HG03280 (cell line): ENCODE data around the gene TXNDC11.

Source experiments
- ATAC-seq: cut with Tn5 transposase; IDR thresholded peaks from one replicate; pipeline ENCODE4 v1.9.1; 2021; ENCODE audit warnings: mild to moderate bottlenecking, moderate library complexity; ENCODE audit not compliant: unreplicated experiment

TXNDC11 gene

DNA sequence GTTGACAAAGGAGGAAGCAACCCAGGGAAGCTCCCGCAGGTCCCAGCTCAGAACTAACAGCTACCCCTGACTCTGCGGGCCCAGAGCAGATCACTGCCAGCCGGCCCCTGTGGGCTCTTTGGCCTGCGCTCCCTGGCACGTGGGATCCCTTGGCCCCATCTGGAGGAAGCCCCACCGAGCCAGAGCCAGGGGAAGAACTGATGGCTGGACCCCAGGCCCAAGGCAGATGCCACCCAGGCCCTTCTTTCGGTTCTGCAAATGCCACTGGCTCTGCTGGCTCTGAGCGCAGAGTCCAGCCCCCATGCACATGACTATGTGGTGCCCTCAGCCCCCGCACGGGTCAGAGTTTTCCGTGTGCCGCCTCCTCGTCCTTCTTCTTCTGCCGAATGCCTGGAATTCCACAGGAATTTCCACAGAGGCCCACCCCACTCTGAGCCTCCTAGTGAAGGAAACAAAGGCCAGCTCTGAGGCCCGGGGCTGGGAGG lies 110.2 kb downstream of the TXNDC11 start:
- no peak for ATAC-seq

DNA sequence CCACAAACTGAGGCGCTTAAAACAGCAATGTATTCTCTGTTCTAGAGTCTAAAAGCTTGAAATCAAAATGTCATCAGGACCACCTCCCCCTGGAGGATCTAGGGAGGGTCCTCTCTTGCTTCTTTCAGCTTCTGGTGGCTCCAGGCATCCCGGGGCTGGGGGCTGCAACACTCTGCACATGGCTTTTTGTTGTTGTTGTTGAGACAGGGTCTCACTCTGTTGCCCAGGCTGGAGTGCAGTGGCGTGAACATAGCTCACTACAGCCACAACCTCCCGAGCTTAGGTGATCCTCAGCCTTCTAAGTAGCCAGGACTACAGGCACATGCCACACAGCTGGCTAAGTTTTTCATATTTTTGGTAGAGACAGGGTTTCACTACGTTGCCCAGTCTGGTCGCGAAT lies 111.4 kb downstream of the TXNDC11 start:
- ATAC-seq = no peak

DNA sequence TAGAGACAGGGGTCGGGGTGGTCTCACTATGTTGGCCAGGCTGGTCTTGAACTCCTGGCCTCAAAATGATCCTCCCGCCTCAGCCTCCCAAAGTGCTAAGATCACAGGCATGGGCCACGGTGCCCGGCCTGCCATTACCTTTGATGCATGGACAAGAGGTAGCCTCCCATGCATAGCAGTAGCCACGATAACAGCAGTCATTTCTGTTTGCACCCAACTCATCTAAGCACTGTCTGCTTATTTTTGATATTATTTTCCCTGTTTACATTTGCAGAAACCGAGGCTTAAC lies 111.9 kb downstream of the TXNDC11 start:
- no peak for ATAC-seq

DNA sequence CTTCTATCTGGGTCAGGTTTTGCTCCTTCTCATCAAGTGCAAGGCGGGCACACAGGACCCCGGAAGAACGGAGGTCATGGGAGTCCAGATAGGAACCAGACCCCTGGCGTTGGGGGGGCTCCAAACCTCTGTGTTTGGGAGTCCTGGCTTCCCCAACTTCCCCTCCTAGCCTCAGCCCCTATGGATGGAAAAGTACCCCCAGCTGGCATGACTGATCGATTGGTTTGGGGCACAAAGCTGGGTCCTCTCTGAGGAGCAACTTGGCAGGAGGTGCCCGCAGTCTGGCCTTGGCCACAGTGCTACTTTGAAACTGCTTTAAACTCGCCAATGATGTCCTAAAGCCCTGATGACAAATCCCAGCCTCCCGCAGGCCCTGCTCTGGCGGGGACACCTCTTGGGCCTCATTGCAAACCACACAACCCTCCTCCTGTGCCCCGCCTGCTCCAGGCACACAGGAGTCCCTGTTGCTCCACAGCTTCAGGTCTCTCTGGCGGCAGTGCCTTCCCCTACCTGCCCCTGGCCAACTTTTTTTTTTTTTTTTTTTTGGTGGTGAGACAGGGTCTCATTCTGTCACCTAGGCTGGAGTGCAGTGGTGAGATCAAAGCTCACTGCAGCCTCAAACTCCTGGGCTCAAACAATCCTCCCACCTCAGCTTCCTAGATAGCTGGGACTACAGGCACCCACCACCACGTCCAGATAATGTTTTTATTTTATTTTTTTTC lies 112.5 kb downstream of the TXNDC11 start:
- no peak for ATAC-seq
